Measurements from ENCODE around the gene CLCN4.

DNA sequence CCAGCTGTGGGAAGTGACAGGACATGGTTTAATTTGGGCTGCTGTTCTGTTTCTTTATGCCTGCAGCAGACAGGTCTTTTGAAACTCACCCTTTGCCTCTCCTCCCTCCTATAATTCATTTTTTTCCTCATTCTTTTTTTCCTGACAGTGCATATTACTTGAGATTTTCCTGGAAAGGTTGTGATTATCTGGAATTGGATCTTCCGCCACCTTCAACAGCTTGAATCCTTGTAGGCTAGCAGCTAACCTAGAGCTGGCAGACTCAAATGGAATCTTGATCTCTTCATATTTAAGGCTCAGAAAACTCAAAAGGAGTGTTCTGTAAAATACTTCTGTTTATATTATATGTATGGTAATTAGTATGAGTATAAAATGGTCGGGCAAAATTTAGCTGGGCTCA lies 49.3 kb upstream of the CLCN4 start:
- TF ChIP-seq POLR2A (IDR thresholded peaks at IDR 0.05) = no peak
- TF ChIP-seq, protein P1, sequence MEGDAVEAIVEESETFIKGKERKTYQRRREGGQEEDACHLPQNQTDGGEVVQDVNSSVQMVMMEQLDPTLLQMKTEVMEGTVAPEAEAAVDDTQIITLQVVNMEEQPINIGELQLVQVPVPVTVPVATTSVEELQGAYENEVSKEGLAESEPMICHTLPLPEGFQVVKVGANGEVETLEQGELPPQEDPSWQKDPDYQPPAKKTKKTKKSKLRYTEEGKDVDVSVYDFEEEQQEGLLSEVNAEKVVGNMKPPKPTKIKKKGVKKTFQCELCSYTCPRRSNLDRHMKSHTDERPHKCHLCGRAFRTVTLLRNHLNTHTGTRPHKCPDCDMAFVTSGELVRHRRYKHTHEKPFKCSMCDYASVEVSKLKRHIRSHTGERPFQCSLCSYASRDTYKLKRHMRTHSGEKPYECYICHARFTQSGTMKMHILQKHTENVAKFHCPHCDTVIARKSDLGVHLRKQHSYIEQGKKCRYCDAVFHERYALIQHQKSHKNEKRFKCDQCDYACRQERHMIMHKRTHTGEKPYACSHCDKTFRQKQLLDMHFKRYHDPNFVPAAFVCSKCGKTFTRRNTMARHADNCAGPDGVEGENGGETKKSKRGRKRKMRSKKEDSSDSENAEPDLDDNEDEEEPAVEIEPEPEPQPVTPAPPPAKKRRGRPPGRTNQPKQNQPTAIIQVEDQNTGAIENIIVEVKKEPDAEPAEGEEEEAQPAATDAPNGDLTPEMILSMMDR (IDR thresholded peaks at IDR 0.05 in 8 of 11, conservative IDR thresholded peaks at IDR 0.05 in 3 of 11) = no peak
- TF ChIP-seq POLR2AphosphoS5 (IDR thresholded peaks at IDR 0.05) = no peak
